ENCODE data around the gene CCBE1.
A peak's percentile ranks its signal among the peaks of the same experiment; 100 is the strongest.

Gene CCBE1

GRCh38 chr18:59582395-59582794 lies 114.8 kb downstream of the CCBE1 start:
- TF ChIP-seq, protein P1, sequence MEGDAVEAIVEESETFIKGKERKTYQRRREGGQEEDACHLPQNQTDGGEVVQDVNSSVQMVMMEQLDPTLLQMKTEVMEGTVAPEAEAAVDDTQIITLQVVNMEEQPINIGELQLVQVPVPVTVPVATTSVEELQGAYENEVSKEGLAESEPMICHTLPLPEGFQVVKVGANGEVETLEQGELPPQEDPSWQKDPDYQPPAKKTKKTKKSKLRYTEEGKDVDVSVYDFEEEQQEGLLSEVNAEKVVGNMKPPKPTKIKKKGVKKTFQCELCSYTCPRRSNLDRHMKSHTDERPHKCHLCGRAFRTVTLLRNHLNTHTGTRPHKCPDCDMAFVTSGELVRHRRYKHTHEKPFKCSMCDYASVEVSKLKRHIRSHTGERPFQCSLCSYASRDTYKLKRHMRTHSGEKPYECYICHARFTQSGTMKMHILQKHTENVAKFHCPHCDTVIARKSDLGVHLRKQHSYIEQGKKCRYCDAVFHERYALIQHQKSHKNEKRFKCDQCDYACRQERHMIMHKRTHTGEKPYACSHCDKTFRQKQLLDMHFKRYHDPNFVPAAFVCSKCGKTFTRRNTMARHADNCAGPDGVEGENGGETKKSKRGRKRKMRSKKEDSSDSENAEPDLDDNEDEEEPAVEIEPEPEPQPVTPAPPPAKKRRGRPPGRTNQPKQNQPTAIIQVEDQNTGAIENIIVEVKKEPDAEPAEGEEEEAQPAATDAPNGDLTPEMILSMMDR (IDR thresholded peaks at IDR 0.05; ENCODE audit: control insufficient read depth, extremely low read depth, insufficient read depth): no peak

GRCh38 chr18:59579509-59579908 lies 117.7 kb downstream of the CCBE1 start:
- peak; percentile 25 for DNase-seq (ENCODE audit: low read depth)
- H3K4me3 ChIP-seq (ENCODE audit: low read depth, low read length): no peak overlapping the region
- TF ChIP-seq, protein P1 (IDR thresholded peaks at IDR 0.05; ENCODE audit: control insufficient read depth, extremely low read depth, insufficient read depth): no peak

More at GRCh38 chr18:59582395-59582794, 114.8 kb downstream of the CCBE1 start:
- H3K4me3 ChIP-seq (ENCODE audit: low read depth, low read length): no peak overlapping the region
- DNase-seq (ENCODE audit: low read depth): no peak

DNA sequence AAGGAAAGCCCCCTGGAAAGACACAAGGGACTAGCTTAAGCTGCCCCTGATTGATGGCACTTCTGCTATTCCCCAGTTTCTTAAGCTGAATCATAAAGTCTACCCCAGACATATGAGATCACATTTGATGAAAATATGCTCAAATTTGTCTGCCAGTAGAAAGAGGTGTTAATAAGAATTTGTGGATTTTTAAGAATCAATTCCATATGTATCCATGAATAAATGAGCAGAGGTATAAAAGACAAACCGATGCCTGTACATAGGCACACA lies 119.9 kb downstream of the CCBE1 start:
- no peak overlapping the region for H3K4me3 ChIP-seq (ENCODE audit: low read depth, low read length)
- DNase-seq (ENCODE audit: low read depth): no peak
- TF ChIP-seq, protein P1 (IDR thresholded peaks at IDR 0.05; ENCODE audit: control insufficient read depth, extremely low read depth, insufficient read depth): no peak

DNA sequence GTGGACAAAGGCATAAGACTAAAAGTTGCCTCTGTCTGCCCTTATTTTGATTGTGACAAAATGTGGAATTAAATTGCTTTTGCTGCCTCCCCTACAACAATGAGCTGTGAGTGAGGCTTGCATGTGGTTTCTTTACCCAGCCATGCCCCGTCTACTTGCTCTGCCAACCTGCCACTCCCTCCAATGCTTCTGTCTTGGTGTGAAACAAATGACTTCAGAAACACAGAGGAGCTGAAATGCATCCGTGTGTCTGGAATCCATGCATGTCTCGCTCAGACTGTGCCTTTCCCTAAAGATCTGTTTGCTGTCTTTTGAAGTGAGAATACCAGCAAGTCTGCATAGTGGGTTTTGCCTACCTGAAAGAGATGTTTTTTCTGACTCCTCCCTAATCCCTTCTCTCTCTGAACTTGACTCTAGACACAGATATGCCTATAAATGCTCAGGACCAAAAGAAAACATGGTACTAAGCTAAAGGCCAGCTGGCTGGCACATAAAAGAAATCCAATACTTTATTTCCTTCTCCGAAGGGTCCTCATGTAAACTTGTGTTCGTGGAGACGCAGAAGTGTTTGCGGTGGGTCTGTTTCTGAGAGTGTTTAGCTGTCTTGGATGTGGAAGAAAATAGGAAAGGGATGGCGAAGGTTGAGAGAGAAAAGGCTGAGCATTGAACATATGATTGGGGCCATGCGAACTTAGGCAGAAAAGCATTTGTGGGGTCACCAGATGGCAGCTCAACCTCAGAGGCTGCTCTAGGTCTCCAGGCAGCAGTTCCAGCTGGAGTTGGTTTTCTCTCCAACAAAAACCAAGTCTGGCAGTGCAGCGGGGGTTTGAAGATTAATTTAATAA lies 120.5 kb downstream of the CCBE1 start:
- TF ChIP-seq, protein P1 (IDR thresholded peaks at IDR 0.05; ENCODE audit: control insufficient read depth, extremely low read depth, insufficient read depth): no peak
- H3K4me3 ChIP-seq (ENCODE audit: low read depth, low read length): no peak overlapping the region
- no peak for DNase-seq (ENCODE audit: low read depth)

- TF ChIP-seq, protein P1 (IDR thresholded peaks at IDR 0.05; ENCODE audit: control insufficient read depth, extremely low read depth, insufficient read depth): no peak
- peak; percentile 46 for DNase-seq (ENCODE audit: low read depth)
- no peak overlapping the region for H3K4me3 ChIP-seq (ENCODE audit: low read depth, low read length)
Measured at GRCh38 chr18:59575995-59576394, 121.2 kb downstream of the CCBE1 start.

- no peak for DNase-seq (ENCODE audit: low read depth)
- TF ChIP-seq, protein P1 (IDR thresholded peaks at IDR 0.05; ENCODE audit: control insufficient read depth, extremely low read depth, insufficient read depth): no peak
Measured at GRCh38 chr18:59573962-59574361, 123.3 kb downstream of the CCBE1 start.

DNA sequence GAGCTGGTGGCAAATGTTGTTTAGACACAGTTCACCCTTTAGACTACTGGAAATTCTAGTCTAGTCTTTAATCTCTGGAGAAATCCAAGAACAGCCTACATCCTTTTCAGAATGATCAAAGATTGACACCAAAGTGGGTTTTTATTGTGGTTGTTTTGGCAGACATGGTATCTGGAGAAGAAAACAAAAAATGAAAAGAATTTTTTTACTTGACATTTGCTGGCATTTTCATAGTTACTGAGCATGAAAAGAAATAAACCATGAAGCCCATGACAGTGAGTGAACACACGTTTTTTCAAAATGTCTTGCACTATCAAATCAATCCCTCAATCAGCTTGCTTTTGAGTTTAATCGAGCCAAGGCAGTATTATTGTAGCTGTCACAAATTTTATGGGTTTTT lies 125.3 kb downstream of the CCBE1 start:
- TF ChIP-seq, protein P1 (IDR thresholded peaks at IDR 0.05; ENCODE audit: control insufficient read depth, extremely low read depth, insufficient read depth): no peak
- no peak for DNase-seq (ENCODE audit: low read depth)
- H3K4me3 ChIP-seq (ENCODE audit: low read depth, low read length): no peak overlapping the region

More at GRCh38 chr18:59573962-59574361, 123.3 kb downstream of the CCBE1 start:
- H3K4me3 ChIP-seq (ENCODE audit: low read depth, low read length): no peak overlapping the region
